HEK293 (cell line): Measurements from ENCODE around the gene HID1.

Experiments
- GLI4 ChIP-seq: fragments of 450-650 bp; formaldehyde crosslinking; IDR thresholded peaks from 2 replicates; pipeline ENCODE4 v1.5.1; 2016; ENCODE audit warnings: missing biosample characterization, missing genetic modification characterization
- KLF1 ChIP-seq: fragments of 450-650 bp; formaldehyde crosslinking; IDR thresholded peaks from 2 replicates; pipeline ENCODE4 v1.5.1; 2016; ENCODE audit warnings: missing biosample characterization, missing genetic modification characterization
- PRDM1 ChIP-seq: fragments of 450-650 bp; formaldehyde crosslinking; IDR thresholded peaks from 2 replicates; pipeline ENCODE4; 2016; ENCODE audit warnings: missing biosample characterization, missing genetic modification characterization
- SCRT1 ChIP-seq: fragments of 450-650 bp; formaldehyde crosslinking; IDR thresholded peaks from 2 replicates; pipeline ENCODE4 v1.5.1; 2016; ENCODE audit warnings: missing biosample characterization, missing genetic modification characterization, borderline replicate concordance
- SP2 ChIP-seq: fragments of 450-650 bp; formaldehyde crosslinking; IDR thresholded peaks from 2 replicates; pipeline ENCODE4 v1.5.1; 2016; ENCODE audit warnings: missing biosample characterization, missing genetic modification characterization
- ZFHX2 ChIP-seq: fragments of 450-650 bp; formaldehyde crosslinking; conservative IDR thresholded peaks from 2 replicates; pipeline ENCODE4 v1.5.1; 2016; ENCODE audit warnings: missing biosample characterization, missing genetic modification characterization
- ZFP37 ChIP-seq: fragments of 450-650 bp; formaldehyde crosslinking; IDR thresholded peaks from 2 replicates; pipeline ENCODE4 v1.5.1; 2016; ENCODE audit warnings: missing biosample characterization, missing genetic modification characterization
- ZNF112 ChIP-seq: fragments of 450-650 bp; formaldehyde crosslinking; IDR thresholded peaks from 2 replicates; pipeline ENCODE4 v1.5.0; 2017; ENCODE audit warnings: missing biosample characterization, missing genetic modification characterization
- ZNF138 ChIP-seq: fragments of 450-650 bp; formaldehyde crosslinking; IDR thresholded peaks from 2 replicates; pipeline ENCODE4 v1.5.1; 2016; ENCODE audit warnings: missing biosample characterization, missing genetic modification characterization, borderline replicate concordance
- ZNF155 ChIP-seq: fragments of 450-650 bp; formaldehyde crosslinking; IDR thresholded peaks from 2 replicates; pipeline ENCODE4 v1.5.1; 2016; ENCODE audit warnings: missing biosample characterization, missing genetic modification characterization
- ZNF2 ChIP-seq: fragments of 450-650 bp; formaldehyde crosslinking; IDR thresholded peaks from 2 replicates; pipeline ENCODE4 v1.5.1; 2016; ENCODE audit warnings: missing biosample characterization, missing genetic modification characterization
- ZNF239 ChIP-seq: fragments of 450-650 bp; formaldehyde crosslinking; IDR thresholded peaks from 2 replicates; pipeline ENCODE4 v1.5.1; 2016; ENCODE audit warnings: missing biosample characterization, missing genetic modification characterization
- ZNF561 ChIP-seq: fragments of 450-650 bp; IDR thresholded peaks from 2 replicates; pipeline ENCODE4 v1.5.1; 2018; ENCODE audit warnings: missing biosample characterization, missing genetic modification characterization, borderline replicate concordance
- ZNF610 ChIP-seq: fragments of 450-650 bp; formaldehyde crosslinking; IDR thresholded peaks from 2 replicates; pipeline ENCODE4 v1.5.1; 2016; ENCODE audit warnings: missing biosample characterization, missing genetic modification characterization, borderline replicate concordance
- ZNF621 ChIP-seq: fragments of 450-650 bp; formaldehyde crosslinking; IDR thresholded peaks from 2 replicates; pipeline ENCODE4 v1.5.1; 2017; ENCODE audit warnings: missing biosample characterization, missing genetic modification characterization
- ZNF658 ChIP-seq: fragments of 450-650 bp; formaldehyde crosslinking; IDR thresholded peaks from 2 replicates; pipeline ENCODE4; 2016; ENCODE audit warnings: missing biosample characterization, missing genetic modification characterization
- ZNF701 ChIP-seq: fragments of 450-650 bp; formaldehyde crosslinking; IDR thresholded peaks from 2 replicates; pipeline ENCODE4 v1.5.1; 2016; ENCODE audit warnings: missing biosample characterization, missing genetic modification characterization
- ZNF747 ChIP-seq: fragments of 450-650 bp; formaldehyde crosslinking; IDR thresholded peaks from 2 replicates; pipeline ENCODE4 v1.5.1; 2016; ENCODE audit warnings: missing biosample characterization, missing genetic modification characterization
- ZNF776 ChIP-seq: fragments of 450-650 bp; formaldehyde crosslinking; IDR thresholded peaks from 2 replicates; pipeline ENCODE4 v1.5.0; 2017; ENCODE audit warnings: missing biosample characterization, missing genetic modification characterization, borderline replicate concordance
- ZNF791 ChIP-seq: fragments of 450-650 bp; formaldehyde crosslinking; IDR thresholded peaks from 2 replicates; pipeline ENCODE4 v1.5.1; 2016; ENCODE audit warnings: missing biosample characterization, missing genetic modification characterization
- TF ChIP-seq, protein P1 (sequence below): fragments of 450-650 bp; IDR thresholded peaks from 2 replicates; pipeline ENCODE4 v1.5.1; 2018; ENCODE audit warnings: missing biosample characterization, mild to moderate bottlenecking, missing genetic modification characterization
- TF ChIP-seq, protein P2 (sequence below): fragments of 450-650 bp; formaldehyde crosslinking; IDR thresholded peaks from 2 replicates; pipeline ENCODE4 v1.5.1; 2016; ENCODE audit warnings: missing biosample characterization, missing genetic modification characterization
- TF ChIP-seq, protein P3 (sequence below): fragments of 450-650 bp; formaldehyde crosslinking; IDR thresholded peaks from 2 replicates; pipeline ENCODE4 v1.5.1; 2017; ENCODE audit warnings: missing biosample characterization, missing genetic modification characterization
- TF ChIP-seq, protein P4 (sequence below): fragments of 450-650 bp; formaldehyde crosslinking; IDR thresholded peaks from 2 replicates; pipeline ENCODE4 v1.5.1; 2016; ENCODE audit warnings: missing biosample characterization, missing genetic modification characterization
- TF ChIP-seq, protein P5 (sequence below): fragments of 450-650 bp; formaldehyde crosslinking; IDR thresholded peaks from 2 replicates; pipeline ENCODE4 v1.5.1; 2016; ENCODE audit warnings: missing biosample characterization, missing genetic modification characterization, borderline replicate concordance
- TF ChIP-seq, protein P6 (sequence below): fragments of 450-650 bp; formaldehyde crosslinking; IDR thresholded peaks from 2 replicates; pipeline ENCODE4 v1.5.1; 2016; ENCODE audit warnings: missing biosample characterization, missing genetic modification characterization
- TF ChIP-seq, protein P7 (sequence below): fragments of 450-650 bp; formaldehyde crosslinking; IDR thresholded peaks from 2 replicates; pipeline ENCODE4 v1.5.1; 2017; ENCODE audit warnings: missing biosample characterization, missing genetic modification characterization
- TF ChIP-seq, protein P8 (sequence below): fragments of 450-650 bp; formaldehyde crosslinking; IDR thresholded peaks from 2 replicates; pipeline ENCODE4 v1.5.1; 2016; ENCODE audit warnings: missing biosample characterization, missing genetic modification characterization

HID1 gene

DNA sequence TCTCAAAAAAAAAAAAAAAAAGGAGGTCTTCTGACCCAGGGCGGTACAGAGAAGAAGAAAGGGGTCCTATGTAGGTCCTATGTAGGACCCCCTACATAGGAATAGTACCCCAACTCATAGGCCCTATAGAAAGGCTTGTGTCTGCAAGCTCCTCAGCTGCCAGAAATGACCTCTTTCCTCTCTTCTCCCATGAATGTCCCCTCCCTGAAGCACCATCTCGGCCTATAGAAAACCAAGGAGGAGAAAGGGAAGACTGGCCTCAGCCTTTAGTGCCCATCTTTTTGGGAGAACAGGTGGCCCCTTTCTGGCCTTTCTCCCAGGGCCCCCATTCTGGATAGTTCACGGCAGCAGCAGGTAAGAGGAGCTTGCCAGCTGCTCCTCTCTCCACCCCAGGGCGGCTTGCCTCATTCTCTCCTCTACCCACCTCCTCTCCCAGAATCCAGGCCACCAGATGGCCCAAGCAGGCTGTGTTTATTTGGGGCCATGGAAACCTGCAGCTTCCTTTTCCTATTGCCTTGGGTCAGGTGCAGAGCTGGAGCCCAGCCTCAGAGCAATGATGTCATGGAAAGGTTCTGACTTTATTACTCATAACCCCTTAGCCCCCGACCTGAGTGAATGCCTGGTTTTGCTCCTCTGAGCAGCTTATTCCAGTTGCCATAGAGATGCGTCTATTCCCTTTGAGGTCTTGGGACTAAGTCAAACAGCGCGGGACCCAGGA lies 38.3 kb upstream of the HID1 start (continued):
- TF ChIP-seq, protein P1, sequence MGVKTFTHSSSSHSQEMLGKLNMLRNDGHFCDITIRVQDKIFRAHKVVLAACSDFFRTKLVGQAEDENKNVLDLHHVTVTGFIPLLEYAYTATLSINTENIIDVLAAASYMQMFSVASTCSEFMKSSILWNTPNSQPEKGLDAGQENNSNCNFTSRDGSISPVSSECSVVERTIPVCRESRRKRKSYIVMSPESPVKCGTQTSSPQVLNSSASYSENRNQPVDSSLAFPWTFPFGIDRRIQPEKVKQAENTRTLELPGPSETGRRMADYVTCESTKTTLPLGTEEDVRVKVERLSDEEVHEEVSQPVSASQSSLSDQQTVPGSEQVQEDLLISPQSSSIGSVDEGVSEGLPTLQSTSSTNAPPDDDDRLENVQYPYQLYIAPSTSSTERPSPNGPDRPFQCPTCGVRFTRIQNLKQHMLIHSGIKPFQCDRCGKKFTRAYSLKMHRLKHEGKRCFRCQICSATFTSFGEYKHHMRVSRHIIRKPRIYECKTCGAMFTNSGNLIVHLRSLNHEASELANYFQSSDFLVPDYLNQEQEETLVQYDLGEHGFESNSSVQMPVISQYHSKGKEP: peak; percentile 51; the same call in 1 of the 2 replicates
- TF ChIP-seq KLF1 (tag by site-specific recombination) (no peak), ZNF610 (tag by site-specific recombination) (no peak), ZNF138 (tag by site-specific recombination) (no peak), ZNF112 (tag by site-specific recombination) (no peak), ZNF155 (tag by site-specific recombination) (no peak), ZNF791 (tag by site-specific recombination) (no peak), GLI4 (tag by site-specific recombination) (no peak), PRDM1 (tag by site-specific recombination) (0 out of 2 replicates have a peak, but pooled peaks have one; percentile 20), SCRT1 (no peak), ZNF658 (tag by site-specific recombination) (no peak), ZNF776 (no peak), SP2 (tag by site-specific recombination) (peak; percentile 33), ZFP37 (no peak), ZNF239 (tag by site-specific recombination) (no peak), ZNF621 (tag by site-specific recombination) (no peak), ZNF701 (tag by site-specific recombination) (no peak), ZNF2 (tag by site-specific recombination) (no peak), ZNF561 (0 out of 2 replicates have a peak, but pooled peaks have one; percentile 30), ZFHX2 (tag by site-specific recombination) (no peak), ZNF747 (tag by site-specific recombination) (no peak)
- TF ChIP-seq, protein P2, sequence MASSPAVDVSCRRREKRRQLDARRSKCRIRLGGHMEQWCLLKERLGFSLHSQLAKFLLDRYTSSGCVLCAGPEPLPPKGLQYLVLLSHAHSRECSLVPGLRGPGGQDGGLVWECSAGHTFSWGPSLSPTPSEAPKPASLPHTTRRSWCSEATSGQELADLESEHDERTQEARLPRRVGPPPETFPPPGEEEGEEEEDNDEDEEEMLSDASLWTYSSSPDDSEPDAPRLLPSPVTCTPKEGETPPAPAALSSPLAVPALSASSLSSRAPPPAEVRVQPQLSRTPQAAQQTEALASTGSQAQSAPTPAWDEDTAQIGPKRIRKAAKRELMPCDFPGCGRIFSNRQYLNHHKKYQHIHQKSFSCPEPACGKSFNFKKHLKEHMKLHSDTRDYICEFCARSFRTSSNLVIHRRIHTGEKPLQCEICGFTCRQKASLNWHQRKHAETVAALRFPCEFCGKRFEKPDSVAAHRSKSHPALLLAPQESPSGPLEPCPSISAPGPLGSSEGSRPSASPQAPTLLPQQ: no peak
- TF ChIP-seq, protein P3, sequence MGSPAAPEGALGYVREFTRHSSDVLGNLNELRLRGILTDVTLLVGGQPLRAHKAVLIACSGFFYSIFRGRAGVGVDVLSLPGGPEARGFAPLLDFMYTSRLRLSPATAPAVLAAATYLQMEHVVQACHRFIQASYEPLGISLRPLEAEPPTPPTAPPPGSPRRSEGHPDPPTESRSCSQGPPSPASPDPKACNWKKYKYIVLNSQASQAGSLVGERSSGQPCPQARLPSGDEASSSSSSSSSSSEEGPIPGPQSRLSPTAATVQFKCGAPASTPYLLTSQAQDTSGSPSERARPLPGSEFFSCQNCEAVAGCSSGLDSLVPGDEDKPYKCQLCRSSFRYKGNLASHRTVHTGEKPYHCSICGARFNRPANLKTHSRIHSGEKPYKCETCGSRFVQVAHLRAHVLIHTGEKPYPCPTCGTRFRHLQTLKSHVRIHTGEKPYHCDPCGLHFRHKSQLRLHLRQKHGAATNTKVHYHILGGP (tag by site-specific recombination): no peak
- TF ChIP-seq, protein P4, sequence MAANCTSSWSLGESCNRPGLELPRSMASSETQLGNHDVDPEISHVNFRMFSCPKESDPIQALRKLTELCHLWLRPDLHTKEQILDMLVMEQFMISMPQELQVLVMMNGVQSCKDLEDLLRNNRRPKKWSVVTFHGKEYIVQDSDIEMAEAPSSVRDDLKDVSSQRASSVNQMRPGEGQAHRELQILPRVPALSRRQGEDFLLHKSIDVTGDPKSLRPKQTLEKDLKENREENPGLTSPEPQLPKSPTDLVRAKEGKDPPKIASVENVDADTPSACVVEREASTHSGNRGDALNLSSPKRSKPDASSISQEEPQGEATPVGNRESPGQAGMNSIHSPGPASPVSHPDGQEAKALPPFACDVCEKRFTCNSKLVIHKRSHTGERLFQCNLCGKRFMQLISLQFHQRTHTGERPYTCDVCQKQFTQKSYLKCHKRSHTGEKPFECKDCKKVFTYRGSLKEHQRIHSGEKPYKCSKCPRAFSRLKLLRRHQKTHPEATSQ: no peak
- TF ChIP-seq, protein P5, sequence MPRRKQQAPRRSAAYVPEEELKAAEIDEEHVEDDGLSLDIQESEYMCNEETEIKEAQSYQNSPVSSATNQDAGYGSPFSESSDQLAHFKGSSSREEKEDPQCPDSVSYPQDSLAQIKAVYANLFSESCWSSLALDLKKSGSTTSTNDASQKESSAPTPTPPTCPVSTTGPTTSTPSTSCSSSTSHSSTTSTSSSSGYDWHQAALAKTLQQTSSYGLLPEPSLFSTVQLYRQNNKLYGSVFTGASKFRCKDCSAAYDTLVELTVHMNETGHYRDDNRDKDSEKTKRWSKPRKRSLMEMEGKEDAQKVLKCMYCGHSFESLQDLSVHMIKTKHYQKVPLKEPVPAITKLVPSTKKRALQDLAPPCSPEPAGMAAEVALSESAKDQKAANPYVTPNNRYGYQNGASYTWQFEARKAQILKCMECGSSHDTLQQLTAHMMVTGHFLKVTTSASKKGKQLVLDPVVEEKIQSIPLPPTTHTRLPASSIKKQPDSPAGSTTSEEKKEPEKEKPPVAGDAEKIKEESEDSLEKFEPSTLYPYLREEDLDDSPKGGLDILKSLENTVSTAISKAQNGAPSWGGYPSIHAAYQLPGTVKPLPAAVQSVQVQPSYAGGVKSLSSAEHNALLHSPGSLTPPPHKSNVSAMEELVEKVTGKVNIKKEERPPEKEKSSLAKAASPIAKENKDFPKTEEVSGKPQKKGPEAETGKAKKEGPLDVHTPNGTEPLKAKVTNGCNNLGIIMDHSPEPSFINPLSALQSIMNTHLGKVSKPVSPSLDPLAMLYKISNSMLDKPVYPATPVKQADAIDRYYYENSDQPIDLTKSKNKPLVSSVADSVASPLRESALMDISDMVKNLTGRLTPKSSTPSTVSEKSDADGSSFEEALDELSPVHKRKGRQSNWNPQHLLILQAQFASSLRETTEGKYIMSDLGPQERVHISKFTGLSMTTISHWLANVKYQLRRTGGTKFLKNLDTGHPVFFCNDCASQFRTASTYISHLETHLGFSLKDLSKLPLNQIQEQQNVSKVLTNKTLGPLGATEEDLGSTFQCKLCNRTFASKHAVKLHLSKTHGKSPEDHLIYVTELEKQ: peak; percentile 70; the same call in 1 of the 2 replicates
- TF ChIP-seq, protein P6, sequence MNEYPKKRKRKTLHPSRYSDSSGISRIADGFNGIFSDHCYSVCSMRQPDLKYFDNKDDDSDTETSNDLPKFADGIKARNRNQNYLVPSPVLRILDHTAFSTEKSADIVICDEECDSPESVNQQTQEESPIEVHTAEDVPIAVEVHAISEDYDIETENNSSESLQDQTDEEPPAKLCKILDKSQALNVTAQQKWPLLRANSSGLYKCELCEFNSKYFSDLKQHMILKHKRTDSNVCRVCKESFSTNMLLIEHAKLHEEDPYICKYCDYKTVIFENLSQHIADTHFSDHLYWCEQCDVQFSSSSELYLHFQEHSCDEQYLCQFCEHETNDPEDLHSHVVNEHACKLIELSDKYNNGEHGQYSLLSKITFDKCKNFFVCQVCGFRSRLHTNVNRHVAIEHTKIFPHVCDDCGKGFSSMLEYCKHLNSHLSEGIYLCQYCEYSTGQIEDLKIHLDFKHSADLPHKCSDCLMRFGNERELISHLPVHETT (tag by site-specific recombination): no peak; the same call in 1 of the 2 replicates
- TF ChIP-seq, protein P7, sequence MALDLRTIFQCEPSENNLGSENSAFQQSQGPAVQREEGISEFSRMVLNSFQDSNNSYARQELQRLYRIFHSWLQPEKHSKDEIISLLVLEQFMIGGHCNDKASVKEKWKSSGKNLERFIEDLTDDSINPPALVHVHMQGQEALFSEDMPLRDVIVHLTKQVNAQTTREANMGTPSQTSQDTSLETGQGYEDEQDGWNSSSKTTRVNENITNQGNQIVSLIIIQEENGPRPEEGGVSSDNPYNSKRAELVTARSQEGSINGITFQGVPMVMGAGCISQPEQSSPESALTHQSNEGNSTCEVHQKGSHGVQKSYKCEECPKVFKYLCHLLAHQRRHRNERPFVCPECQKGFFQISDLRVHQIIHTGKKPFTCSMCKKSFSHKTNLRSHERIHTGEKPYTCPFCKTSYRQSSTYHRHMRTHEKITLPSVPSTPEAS (tag by site-specific recombination): no peak
- TF ChIP-seq, protein P8, sequence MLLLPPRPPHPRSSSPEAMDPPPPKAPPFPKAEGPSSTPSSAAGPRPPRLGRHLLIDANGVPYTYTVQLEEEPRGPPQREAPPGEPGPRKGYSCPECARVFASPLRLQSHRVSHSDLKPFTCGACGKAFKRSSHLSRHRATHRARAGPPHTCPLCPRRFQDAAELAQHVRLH (tag by site-specific recombination): no peak
